ENCODE results near the gene DACT1. TPM values are rescaled to one million over a fixed set of nuclear protein-coding genes. Genes with fewer than 3 reads are reported as not detected.
A peak's percentile ranks its signal among the peaks of the same experiment; 100 is the strongest.
"Not testable (repeated sequence)": the region's sequence is repeated elsewhere in the genome, so short reads cannot be mapped to it uniquely, and the experiment has no call there.

The DACT1 gene
- total and polyA plus RNA-seq, 2 of the 13 experiments (the other 11 are each of a cell fraction or from before 2014, with no cell fraction given): 0.01 TPM; not detected in 1

DNA sequence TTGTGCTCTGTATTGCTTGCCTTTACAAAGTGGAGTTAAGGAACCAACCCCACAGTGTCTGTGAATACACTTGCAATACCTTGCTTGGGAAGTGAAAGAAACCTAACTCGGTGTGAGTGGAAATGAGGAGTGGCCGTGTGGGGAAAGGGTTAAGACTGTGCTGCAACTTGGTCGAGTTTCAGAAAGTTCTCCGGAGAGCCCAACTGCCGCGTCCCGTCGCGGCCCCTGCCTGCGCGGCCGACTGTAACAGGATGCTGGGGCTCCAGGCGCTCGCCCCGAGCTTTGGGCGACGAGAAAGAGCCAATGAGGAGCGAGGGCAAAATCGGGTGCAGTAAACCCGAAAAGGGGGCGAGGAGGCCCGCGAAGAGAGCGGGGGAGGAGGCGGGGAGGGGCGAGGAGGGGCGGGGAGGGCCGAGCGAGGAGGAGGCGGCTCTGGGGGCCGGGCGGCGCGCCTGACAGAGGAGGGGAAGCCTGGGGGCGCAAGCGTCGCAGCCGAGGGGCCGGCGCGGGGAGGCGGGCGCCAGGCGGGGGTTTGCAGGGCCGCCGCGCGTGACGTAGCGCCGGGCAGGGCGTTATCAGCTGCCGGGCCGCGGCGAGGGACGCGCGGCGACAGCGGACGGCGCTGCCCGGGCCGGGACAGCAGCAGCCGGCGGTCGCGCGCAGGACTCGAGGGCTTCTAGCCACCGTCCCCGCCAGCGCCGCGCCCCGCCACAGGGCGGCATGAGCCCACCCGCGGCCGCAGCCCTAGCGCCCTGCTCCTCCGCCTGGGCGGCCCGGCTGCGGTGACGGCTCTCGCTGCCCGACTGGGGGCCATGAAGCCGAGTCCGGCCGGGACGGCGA lies at the start of gene DACT1 (continued):
- TF ChIP-seq, protein P1, sequence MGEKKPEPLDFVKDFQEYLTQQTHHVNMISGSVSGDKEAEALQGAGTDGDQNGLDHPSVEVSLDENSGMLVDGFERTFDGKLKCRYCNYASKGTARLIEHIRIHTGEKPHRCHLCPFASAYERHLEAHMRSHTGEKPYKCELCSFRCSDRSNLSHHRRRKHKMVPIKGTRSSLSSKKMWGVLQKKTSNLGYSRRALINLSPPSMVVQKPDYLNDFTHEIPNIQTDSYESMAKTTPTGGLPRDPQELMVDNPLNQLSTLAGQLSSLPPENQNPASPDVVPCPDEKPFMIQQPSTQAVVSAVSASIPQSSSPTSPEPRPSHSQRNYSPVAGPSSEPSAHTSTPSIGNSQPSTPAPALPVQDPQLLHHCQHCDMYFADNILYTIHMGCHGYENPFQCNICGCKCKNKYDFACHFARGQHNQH (CRISPR knock-in tag; IDR thresholded peaks at IDR 0.05): no peak
- TF ChIP-seq ZNF652 (CRISPR knock-in tag; IDR thresholded peaks at IDR 0.05; ENCODE audit: borderline replicate concordance, low read depth): peak; percentile 40; the same call in 1 of the 2 replicates
- TF ChIP-seq, protein P2, sequence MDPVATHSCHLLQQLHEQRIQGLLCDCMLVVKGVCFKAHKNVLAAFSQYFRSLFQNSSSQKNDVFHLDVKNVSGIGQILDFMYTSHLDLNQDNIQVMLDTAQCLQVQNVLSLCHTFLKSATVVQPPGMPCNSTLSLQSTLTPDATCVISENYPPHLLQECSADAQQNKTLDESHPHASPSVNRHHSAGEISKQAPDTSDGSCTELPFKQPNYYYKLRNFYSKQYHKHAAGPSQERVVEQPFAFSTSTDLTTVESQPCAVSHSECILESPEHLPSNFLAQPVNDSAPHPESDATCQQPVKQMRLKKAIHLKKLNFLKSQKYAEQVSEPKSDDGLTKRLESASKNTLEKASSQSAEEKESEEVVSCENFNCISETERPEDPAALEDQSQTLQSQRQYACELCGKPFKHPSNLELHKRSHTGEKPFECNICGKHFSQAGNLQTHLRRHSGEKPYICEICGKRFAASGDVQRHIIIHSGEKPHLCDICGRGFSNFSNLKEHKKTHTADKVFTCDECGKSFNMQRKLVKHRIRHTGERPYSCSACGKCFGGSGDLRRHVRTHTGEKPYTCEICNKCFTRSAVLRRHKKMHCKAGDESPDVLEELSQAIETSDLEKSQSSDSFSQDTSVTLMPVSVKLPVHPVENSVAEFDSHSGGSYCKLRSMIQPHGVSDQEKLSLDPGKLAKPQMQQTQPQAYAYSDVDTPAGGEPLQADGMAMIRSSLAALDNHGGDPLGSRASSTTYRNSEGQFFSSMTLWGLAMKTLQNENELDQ (CRISPR knock-in tag; IDR thresholded peaks at IDR 0.05; ENCODE audit: borderline replicate concordance): no peak

DNA sequence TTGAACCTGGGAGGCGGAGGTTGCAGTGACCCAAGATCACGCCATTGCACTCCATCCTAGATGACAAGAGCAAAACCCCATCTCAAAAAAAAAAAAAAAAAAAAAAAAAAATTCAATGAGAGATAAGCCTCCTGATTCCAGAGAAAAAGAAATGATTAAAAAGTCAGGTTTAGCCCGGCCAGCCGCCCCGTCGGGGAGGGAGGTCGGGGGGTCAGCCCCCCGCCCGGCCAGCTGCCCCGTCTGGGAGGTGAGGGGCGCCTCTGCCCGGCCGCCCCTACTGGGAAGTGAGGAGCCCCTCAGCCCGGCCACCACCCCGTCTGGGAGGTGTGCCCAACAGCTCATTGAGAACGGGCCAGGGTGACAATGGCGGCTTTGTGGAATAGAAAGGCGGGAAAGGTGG lies 49.4 kb upstream of the DACT1 start:
- H3K4me1 ChIP-seq (ENCODE audit: insufficient read depth, low read length); H3K4me3 ChIP-seq (replicated peaks in 1 of 3; ENCODE audit: insufficient read depth in 1 of 3, low read depth in 2 of 3, low read length in 3 of 3); in situ Hi-C loops (cut with HindIII; ENCODE audit: extremely low pct_ligation_motif_present, low pct_unique_long_range_greater_than_20kb); H3K9me3 ChIP-seq (ENCODE audit: low read length); POLR2A ChIA-PET; H3K27ac ChIP-seq (ENCODE audit: extremely low read length, insufficient read depth, low read length); intact Hi-C loops (cut with micrococcal nuclease; ENCODE audit: unreplicated experiment); H3K9ac ChIP-seq (ENCODE audit: insufficient read depth, low read depth, low read length); FAIRE-seq; H3K4me2 ChIP-seq (ENCODE audit: low read depth, low read length); BruUV-seq (replicated peaks); DNase-seq (ENCODE audit: low spot score); H3K79me2 ChIP-seq (ENCODE audit: insufficient read depth, low read length); H3K36me3 ChIP-seq (replicated peaks in 1 of 2; ENCODE audit: control insufficient read depth in 1 of 2, insufficient read depth in 2 of 2, low read length in 2 of 2); H4K20me1 ChIP-seq (ENCODE audit: insufficient read depth, low read length); H2AFZ ChIP-seq (ENCODE audit: low read length); H3K27me3 ChIP-seq (ENCODE audit: control insufficient read depth in 1 of 2, insufficient read depth in 2 of 2, low read length in 2 of 2); CTCF ChIA-PET (ENCODE audit: low intra/inter-chr PET ratio, low total read pairs); ATAC-seq: not testable (repeated sequence)
- WGBS (ENCODE audit: low lambda C conversion rate): 45% methylated on average over 18 of the region's 18 CpGs

Measured in HepG2 (cell line).